NT2/D1 (cell line): ENCODE data around the gene NRXN3.
A peak's percentile ranks its signal among the peaks of the same experiment; 100 is the strongest.
"Not testable (repeated sequence)": the region's sequence is repeated elsewhere in the genome, so short reads cannot be mapped to it uniquely, and the experiment has no call there.

ENCODE experiments used
- DNase-seq: peaks from one replicate; pipeline ENCODE4 v3.0.0-alpha.2; 2011; ENCODE audit warnings: low read depth, low spot score
- H3K27me3 ChIP-seq: 2 replicates; pipeline ENCODE4 v1.6.0; 2011; ENCODE audit warnings: mild to moderate bottlenecking; ENCODE audit not compliant: insufficient read length, insufficient read depth
- H3K36me3 ChIP-seq: 2 replicates; pipeline ENCODE4 v1.6.1; 2011; ENCODE audit warnings: mild to moderate bottlenecking, low read length, mixed read lengths; ENCODE audit not compliant: insufficient read depth, insufficient read length
- H3K4me1 ChIP-seq: 2 replicates; pipeline ENCODE4 v1.5.1; 2011; ENCODE audit not compliant: insufficient read depth, insufficient read length
- H3K4me3 ChIP-seq: 2 replicates; pipeline ENCODE4 v1.5.1; 2011; ENCODE audit warnings: low read depth; ENCODE audit not compliant: insufficient read length
- H3K9ac ChIP-seq: 2 replicates; pipeline ENCODE4 v1.6.0; 2011; ENCODE audit warnings: low read depth; ENCODE audit not compliant: insufficient read length
- H3K9me3 ChIP-seq: 2 replicates; pipeline ENCODE4 v1.5.1; 2011; ENCODE audit warnings: mild to moderate bottlenecking, low read length; ENCODE audit not compliant: insufficient read depth
- SUZ12 ChIP-seq: IDR thresholded peaks from 2 replicates; pipeline ENCODE4 v1.6.1; 2011; ENCODE audit not compliant: insufficient read length, insufficient read depth; ENCODE audit errors: extremely low read depth
- YY1 ChIP-seq: IDR thresholded peaks from 2 replicates; pipeline ENCODE4 v1.6.1; 2011; ENCODE audit not compliant: insufficient read length, insufficient read depth
- ZNF274 ChIP-seq: IDR thresholded peaks from 2 replicates; pipeline ENCODE4 v1.6.1; 2011; ENCODE audit warnings: mild to moderate bottlenecking, low read depth, low read length

Gene NRXN3

DNA sequence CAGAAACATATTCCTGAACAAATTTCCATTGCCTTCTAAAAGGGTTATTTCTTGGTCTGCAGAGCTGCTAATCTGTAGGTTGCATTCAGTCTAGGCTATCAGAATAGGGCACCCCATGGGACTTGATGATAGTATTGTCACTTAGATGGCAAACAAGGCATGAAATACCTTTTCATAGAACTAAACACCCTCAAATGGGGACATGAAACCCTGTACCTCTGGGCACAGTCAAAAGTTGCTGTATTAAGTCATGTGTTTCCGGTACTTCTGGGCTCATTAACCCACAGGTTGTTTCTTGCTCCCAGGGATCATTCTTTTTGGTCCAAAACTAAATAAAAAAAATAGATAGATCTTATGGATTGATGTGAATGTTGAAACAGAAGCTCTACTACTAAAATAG is 930.4 kb downstream of the NRXN3 start:
- Histone ChIP-seq H3K36me3 (no peaks in the 10 kb centered on the region), H3K9me3 (no peaks in the 10 kb centered on the region), H3K4me3 (no peak overlapping the region), H3K9ac (no peak overlapping the region), H3K27me3 (no peaks in the 10 kb centered on the region), H3K4me1 (no peaks in the 10 kb centered on the region)
- TF ChIP-seq YY1 (no peak), ZNF274 (no peak), SUZ12 (no peak)
- no peak for DNase-seq

DNA sequence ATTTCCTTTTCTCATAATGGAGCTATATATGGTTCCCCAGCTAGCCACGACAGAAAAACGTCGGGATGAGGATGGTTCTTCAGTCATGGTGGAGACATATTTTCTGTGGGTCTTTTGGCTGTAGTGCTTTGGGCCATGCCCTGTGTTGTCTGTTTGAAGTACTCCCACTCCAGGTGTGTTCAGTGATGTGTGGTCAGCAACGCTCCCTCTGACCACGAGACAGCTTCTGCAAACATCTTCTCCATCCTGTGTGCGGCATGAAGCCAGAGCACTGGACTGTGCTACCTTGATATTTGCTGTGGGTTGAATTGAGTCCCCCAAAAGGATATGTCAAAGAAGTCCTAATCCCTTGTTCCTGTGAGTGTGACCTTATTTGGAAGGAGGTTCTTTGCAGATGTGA is 931.2 kb downstream of the NRXN3 start:
- Histone ChIP-seq H3K4me3 (no peak overlapping the region), H3K27me3 (no peaks in the 10 kb centered on the region), H3K36me3 (no peaks in the 10 kb centered on the region), H3K9me3 (no peaks in the 10 kb centered on the region), H3K4me1 (no peaks in the 10 kb centered on the region), H3K9ac (no peak overlapping the region)
- DNase-seq, result no peak
- TF ChIP-seq YY1 (no peak), SUZ12 (no peak), ZNF274 (no peak)

DNA sequence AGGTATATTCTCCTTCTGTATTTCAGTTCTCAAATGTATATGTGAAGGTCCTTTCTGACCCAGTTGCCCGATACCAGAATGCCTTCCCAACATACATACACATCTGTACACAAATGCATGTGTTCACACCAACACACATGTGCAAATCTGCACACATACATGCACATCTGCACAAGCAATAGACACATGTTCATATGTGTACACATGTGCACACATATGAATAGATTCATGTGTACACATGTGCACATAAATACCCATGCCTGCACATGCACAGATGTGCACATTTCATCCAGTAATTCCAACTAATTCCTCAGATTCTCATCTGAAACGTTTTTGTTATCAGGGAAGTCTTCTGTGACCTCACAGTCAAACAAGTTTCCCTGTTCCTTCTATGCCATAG is 933.6 kb downstream of the NRXN3 start:
- H3K36me3 ChIP-seq, result no peaks in the 10 kb centered on the region
- H3K4me1 ChIP-seq, result no peaks in the 10 kb centered on the region
- H3K9me3 ChIP-seq, result no peaks in the 10 kb centered on the region
- no peak for TF ChIP-seq YY1
- TF ChIP-seq ZNF274, result no peak
- TF ChIP-seq SUZ12, result no peak
- no peak overlapping the region for H3K4me3 ChIP-seq
- H3K9ac ChIP-seq, result no peak overlapping the region
- H3K27me3 ChIP-seq, result no peaks in the 10 kb centered on the region
- DNase-seq, result no peak

DNA sequence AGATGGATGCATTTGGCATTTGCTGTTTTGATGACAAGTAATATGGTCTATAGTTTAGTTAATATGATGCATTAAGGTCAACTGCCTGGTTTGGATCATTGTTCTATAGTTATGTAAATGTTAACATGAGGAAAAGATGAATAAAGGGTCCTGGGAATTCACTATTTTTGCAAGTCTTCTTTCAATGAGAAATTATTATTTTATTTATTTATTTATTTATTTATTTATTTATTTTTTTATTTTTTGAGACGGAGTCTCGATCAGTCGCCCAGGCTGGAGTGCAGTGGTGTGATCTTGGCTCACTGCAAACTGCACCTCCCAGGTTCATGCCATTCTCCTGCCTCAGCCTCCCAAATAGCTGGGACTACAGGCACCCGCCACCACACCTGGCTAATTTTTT is 940.4 kb downstream of the NRXN3 start:
- H3K4me3 ChIP-seq, DNase-seq, H3K9me3 ChIP-seq, H3K9ac ChIP-seq, H3K36me3 ChIP-seq, H3K27me3 ChIP-seq, H3K4me1 ChIP-seq: not testable (repeated sequence)

DNA sequence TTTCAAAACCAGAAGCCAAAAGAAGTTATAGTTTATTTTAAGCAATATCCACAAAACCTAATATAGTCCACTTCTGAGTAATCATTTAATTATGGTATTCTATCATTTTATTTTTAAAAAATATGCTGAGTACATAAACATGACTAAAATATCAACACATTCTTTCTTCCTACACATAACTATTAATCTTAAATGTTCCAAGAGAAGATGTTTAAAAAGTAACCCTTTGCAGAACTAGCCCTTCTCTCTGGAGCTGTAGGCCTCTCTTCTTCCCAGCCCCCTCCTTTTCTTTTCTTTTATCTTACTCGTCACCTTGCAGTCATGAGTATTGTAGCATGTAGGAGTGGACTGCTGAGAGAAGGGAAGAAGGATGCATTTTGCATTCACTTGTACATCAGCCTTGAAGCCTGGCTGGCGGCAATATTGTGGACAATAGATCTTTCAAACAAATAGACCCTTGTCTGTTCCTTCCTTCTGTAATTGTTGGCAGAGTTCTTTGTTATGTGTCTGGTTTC is 941.9 kb downstream of the NRXN3 start:
- DNase-seq, result no peak
- no peaks in the 10 kb centered on the region for H3K4me1 ChIP-seq
- TF ChIP-seq YY1, result no peak
- no peak overlapping the region for H3K9ac ChIP-seq
- H3K27me3 ChIP-seq, result no peaks in the 10 kb centered on the region
- no peaks in the 10 kb centered on the region for H3K9me3 ChIP-seq
- H3K4me3 ChIP-seq, result no peak overlapping the region
- H3K36me3 ChIP-seq, result no peaks in the 10 kb centered on the region

DNA sequence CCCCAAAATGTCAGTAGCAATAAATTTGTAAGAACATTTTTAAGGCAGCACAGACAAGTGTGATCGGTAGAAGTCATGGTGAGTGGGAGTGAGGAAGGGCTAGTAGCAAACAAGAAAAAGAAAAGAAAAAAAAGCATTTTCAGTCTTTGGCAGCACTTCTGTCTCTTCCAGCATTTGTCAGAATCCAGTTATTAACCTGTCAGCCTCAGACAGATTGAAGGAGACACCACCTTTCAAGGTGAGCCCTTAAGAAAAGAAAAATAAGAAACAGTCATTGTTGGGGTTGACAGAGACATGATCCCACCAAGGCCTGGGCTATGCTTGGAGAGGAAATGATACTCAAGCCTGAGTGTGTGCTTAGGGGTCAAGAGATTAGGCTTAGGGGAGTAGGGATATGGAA is 947.4 kb downstream of the NRXN3 start:
- Histone ChIP-seq H3K4me1 (no peaks in the 10 kb centered on the region), H3K36me3 (no peaks in the 10 kb centered on the region), H3K9ac (no peak overlapping the region), H3K4me3 (no peak overlapping the region), H3K9me3 (no peaks in the 10 kb centered on the region), H3K27me3 (no peaks in the 10 kb centered on the region)
- DNase-seq, result no peak
- no peak for TF ChIP-seq SUZ12
- no peak for TF ChIP-seq ZNF274
- no peak for TF ChIP-seq YY1

DNA sequence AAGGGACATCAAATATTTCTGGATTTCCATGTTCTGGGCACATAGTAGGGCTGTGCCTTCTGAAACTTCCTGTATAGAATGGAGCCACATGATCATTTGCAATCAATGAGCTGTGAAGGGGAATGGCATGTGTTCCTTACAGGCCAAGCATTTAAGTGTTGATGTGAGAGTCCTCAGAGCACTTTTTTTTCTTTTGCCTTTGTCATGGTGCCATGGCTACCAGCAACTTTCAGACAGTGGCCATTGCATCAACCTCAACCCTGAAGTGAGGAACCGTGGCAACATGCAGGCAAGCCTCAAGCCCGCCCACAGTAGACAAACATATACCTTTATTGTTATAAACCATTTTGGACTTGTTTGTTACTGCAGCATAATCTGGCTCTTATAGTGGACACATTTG is 948.1 kb downstream of the NRXN3 start:
- Histone ChIP-seq H3K9me3 (no peaks in the 10 kb centered on the region), H3K4me3 (no peak overlapping the region)

DNA sequence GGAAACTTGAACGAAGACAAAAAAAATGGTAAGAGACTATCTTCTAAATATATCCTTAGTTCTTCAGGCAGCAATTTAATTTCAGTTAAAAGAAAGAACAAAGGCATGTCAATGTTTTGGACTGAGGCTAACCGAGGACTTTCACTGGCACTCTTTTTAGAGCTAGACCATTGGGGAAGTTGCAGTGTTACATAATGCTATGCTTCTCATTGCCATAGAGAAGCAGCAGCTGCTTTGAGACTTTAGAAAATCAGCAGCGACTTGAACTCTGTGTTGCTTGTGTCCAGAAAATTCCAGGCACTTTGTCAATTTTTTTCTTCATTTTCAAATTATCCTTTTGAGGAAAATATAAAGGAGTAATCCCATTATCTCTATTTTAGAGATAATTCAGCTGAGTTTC is 964.2 kb downstream of the NRXN3 start:
- Histone ChIP-seq H3K4me1 (no peaks in the 10 kb centered on the region), H3K36me3 (no peaks in the 10 kb centered on the region), H3K9ac (no peak overlapping the region), H3K4me3 (no peak overlapping the region), H3K9me3 (peaks cover 8% of the 10 kb centered on the region; the same call in 1 of the 2 replicates), H3K27me3 (no peaks in the 10 kb centered on the region)
- TF ChIP-seq ZNF274, result no peak
- TF ChIP-seq SUZ12, result no peak
- no peak for TF ChIP-seq YY1
- no peak for DNase-seq

More for the DNA sequence above, 948.1 kb downstream of the NRXN3 start:
- H3K4me1 ChIP-seq, result no peaks in the 10 kb centered on the region
- no peak overlapping the region for H3K9ac ChIP-seq
- TF ChIP-seq ZNF274 (no peak), SUZ12 (no peak), YY1 (no peak)
- no peaks in the 10 kb centered on the region for H3K36me3 ChIP-seq
- no peaks in the 10 kb centered on the region for H3K27me3 ChIP-seq
- peak; percentile 5 for DNase-seq
